Omental fat pad (tissue), 4 donors: Measurements from ENCODE around the gene KIF5C. TPM values are rescaled to one million over a fixed set of nuclear protein-coding genes. Genes with fewer than 3 reads are reported as not detected.

Source experiments
- ATAC-seq: fragments of 150-250 bp; one replicate; pipeline ENCODE4 v1.9.1; 2016; ENCODE audit warnings: mild to moderate bottlenecking, moderate library complexity; ENCODE audit not compliant: low FRiP score
- DNase-seq: peaks from one replicate; pipeline ENCODE4 v3.0.0-alpha.2; 2019; ENCODE audit warnings: low spot score
- small RNA-seq: library from RNA; depleted of rRNA; stranded (forward); fragments of <200 nt; gene quantifications from one replicate; pipeline ENCODE3, GENCODE V24; 2016
- total RNA-seq, 4 donors: library from RNA; depleted of rRNA; stranded (reverse); fragments of >200 nt; gene quantifications; one replicate each; pipeline ENCODE4 v1.1.0, GENCODE V29; 2016
- TF ChIP-seq, protein P1 (sequence below), 3 donors: fragments of 450-650 bp; IDR thresholded peaks; one replicate each; pipeline ENCODE4 v1.5.1; 2016 to 2017; ENCODE audit warnings: antibody characterized with exemption in 3 of 3, mild to moderate bottlenecking in 3 of 3, moderate library complexity in 2 of 3

Gene KIF5C
- total RNA-seq, 4 donors from 2014 or later: 0.88 to 4.5 (median 2.4) TPM

DNA sequence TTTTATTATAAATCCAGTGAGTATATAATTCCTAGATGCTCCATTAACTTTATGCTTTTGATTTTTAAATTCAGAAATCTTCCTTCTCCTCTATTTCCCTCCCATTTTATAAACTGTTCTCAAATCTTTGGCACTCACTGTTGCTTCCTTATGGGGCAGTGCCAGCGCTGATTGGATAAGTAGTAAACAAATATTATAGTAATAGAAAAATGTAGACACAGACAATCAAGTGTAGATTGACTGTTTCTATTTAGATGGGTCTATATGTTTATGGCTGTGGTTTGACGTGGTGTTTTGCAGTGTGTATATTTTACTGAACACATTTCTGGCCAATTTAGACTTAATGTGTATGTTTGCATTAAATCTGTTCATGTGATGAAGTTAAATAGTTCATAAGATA, 200.1 kb downstream of the KIF5C start:
- TF ChIP-seq, protein P1, sequence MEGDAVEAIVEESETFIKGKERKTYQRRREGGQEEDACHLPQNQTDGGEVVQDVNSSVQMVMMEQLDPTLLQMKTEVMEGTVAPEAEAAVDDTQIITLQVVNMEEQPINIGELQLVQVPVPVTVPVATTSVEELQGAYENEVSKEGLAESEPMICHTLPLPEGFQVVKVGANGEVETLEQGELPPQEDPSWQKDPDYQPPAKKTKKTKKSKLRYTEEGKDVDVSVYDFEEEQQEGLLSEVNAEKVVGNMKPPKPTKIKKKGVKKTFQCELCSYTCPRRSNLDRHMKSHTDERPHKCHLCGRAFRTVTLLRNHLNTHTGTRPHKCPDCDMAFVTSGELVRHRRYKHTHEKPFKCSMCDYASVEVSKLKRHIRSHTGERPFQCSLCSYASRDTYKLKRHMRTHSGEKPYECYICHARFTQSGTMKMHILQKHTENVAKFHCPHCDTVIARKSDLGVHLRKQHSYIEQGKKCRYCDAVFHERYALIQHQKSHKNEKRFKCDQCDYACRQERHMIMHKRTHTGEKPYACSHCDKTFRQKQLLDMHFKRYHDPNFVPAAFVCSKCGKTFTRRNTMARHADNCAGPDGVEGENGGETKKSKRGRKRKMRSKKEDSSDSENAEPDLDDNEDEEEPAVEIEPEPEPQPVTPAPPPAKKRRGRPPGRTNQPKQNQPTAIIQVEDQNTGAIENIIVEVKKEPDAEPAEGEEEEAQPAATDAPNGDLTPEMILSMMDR (IDR thresholded peaks at IDR 0.05): no peak
- no peak for ATAC-seq
- DNase-seq: no peak

DNA sequence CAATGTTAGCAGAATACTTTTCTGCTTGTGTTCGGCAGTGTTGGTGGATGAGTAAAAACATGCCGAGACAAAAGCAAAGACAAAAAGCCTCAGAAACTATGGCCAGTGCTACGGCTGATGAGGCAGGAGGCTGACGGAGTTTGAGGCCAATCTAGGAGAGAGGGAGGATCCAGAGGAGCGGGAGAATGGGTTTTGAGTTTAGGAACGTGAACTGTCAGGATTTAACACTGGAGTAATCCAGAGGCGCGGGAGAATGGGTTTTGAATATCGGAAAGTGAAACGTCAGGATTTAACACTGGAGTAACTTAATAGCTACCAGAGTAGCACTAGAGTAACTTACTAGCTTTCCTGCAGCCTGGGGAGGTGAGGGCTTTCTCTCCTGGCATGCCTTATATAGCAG, 200.8 kb downstream of the KIF5C start:
- ATAC-seq: no peak

More for the DNA sequence above, 200.8 kb downstream of the KIF5C start:
- DNase-seq: no peak
- TF ChIP-seq, protein P1 (IDR thresholded peaks at IDR 0.05): no peak

Small RNA genes within 50 kb of the gene (small RNA-seq; reads per million reads assigned to genes)
- gene RNU2-9P (not detected), gene UBBP3 (not detected)

Other genes with a start within 250 kb of the KIF5C start
- 10 to 100 TPM; 23.2 to 36.9 (median 28.7) TPM for gene EPC2, start 230.5 kb upstream of the KIF5C start, total RNA-seq
- under 1 TPM in 2 of 4 donors, not detected in 2; 0.50 to 0.65 TPM for gene LYPD6B, start 163.5 kb downstream of the KIF5C start, total RNA-seq